ENCODE measurements around the gene AKT1. TPM values are rescaled to one million over a fixed set of nuclear protein-coding genes. Genes with fewer than 3 reads are reported as not detected.

AKT1 gene
- total and polyA plus RNA-seq, 2 experiments from 2014 or later, result 19.2 to 78.7 TPM

GRCh38 chr14:104739026-104739425 lies 56.5 kb downstream of the AKT1 start:
- TF ChIP-seq ZNF462 (CRISPR knock-in tag; IDR thresholded peaks at IDR 0.05), result no peak
- TF ChIP-seq JUNB (IDR thresholded peaks at IDR 0.05; ENCODE audit: unreplicated experiment), result no peak
- no peak for TF ChIP-seq STAT1 (IDR thresholded peaks at IDR 0.05; ENCODE audit: unreplicated experiment)
- no peak for TF ChIP-seq ZNF114 (CRISPR knock-in tag; IDR thresholded peaks at IDR 0.05)
- Histone ChIP-seq H3K4me2 (no peak overlapping the region), H3K36me3 (ENCODE audit: insufficient read depth) (no peaks in the 10 kb centered on the region), H3K9me2 (ENCODE audit: insufficient read depth) (no peaks in the 10 kb centered on the region), H2AFZ (no peak overlapping the region), H3K79me2 (replicated peaks; ENCODE audit: insufficient read depth) (no peaks in the 10 kb centered on the region), H3K27me3 (ENCODE audit: insufficient read depth) (no peaks in the 10 kb centered on the region), H4K20me1 (replicated peaks; ENCODE audit: insufficient read depth) (no peaks in the 10 kb centered on the region), H3K4me3 (no peak overlapping the region), H3K27ac (ENCODE audit: low read depth) (no peak overlapping the region), H3K4me1 (ENCODE audit: insufficient read depth) (no peaks in the 10 kb centered on the region), H3F3A (replicated peaks; ENCODE audit: low read depth) (no peaks in the 10 kb centered on the region)
- no peak overlapping the region for H3K27ac Mint-ChIP-seq
- ATAC-seq (no peak), DNase-seq (ENCODE audit: low spot score) (no peak)
- H3K4me3 Mint-ChIP-seq, result no peak overlapping the region
- H3K27me3 Mint-ChIP-seq (ENCODE audit: insufficient read depth, low read depth, poor library complexity), result peaks cover 18% of the 10 kb centered on the region
- peaks cover 3% of the 10 kb centered on the region; the same call in 1 of the 3 replicates for H3K36me3 Mint-ChIP-seq (ENCODE audit: low read depth)
- H3K9me3 Mint-ChIP-seq, result no peaks in the 10 kb centered on the region
- H3K4me1 Mint-ChIP-seq, result no peaks in the 10 kb centered on the region

- H3F3A ChIP-seq (replicated peaks; ENCODE audit: low read depth), result no peaks in the 10 kb centered on the region
- ATAC-seq (no peak), DNase-seq (ENCODE audit: low spot score) (no peak)
- H3K9me3 Mint-ChIP-seq, result no peaks in the 10 kb centered on the region
- H3K9me2 ChIP-seq (ENCODE audit: insufficient read depth), result no peaks in the 10 kb centered on the region
- H4K20me1 ChIP-seq (replicated peaks; ENCODE audit: insufficient read depth), result no peaks in the 10 kb centered on the region
- H3K36me3 Mint-ChIP-seq (ENCODE audit: low read depth), result peaks cover 3% of the 10 kb centered on the region; the same call in 1 of the 3 replicates
- no peak overlapping the region for H3K27ac Mint-ChIP-seq
- no peak overlapping the region for H2AFZ ChIP-seq
- no peak overlapping the region for H3K4me3 ChIP-seq
- no peaks in the 10 kb centered on the region for H3K36me3 ChIP-seq (ENCODE audit: insufficient read depth)
- no peak overlapping the region for H3K4me3 Mint-ChIP-seq
- no peak overlapping the region for H3K27ac ChIP-seq (ENCODE audit: low read depth)
- H3K4me1 ChIP-seq (ENCODE audit: insufficient read depth), result no peaks in the 10 kb centered on the region
- TF ChIP-seq STAT1 (IDR thresholded peaks at IDR 0.05; ENCODE audit: unreplicated experiment), result no peak
- no peak overlapping the region for H3K4me2 ChIP-seq
- no peaks in the 10 kb centered on the region for H3K27me3 ChIP-seq (ENCODE audit: insufficient read depth)
- peaks cover 19% of the 10 kb centered on the region for H3K27me3 Mint-ChIP-seq (ENCODE audit: insufficient read depth, low read depth, poor library complexity)
- H3K79me2 ChIP-seq (replicated peaks; ENCODE audit: insufficient read depth), result no peaks in the 10 kb centered on the region
- no peaks in the 10 kb centered on the region for H3K4me1 Mint-ChIP-seq
Observed at GRCh38 chr14:104738375-104739019, 57.1 kb downstream of the AKT1 start.

Measured in GM23338 (cell line).